Loucy (cell line): Measurements from ENCODE around the gene DEDD.

Source experiments
- CTCF ChIP-seq: fragments of 200-600 bp; sonication (generic); conservative IDR thresholded peaks from 2 replicates; pipeline ENCODE4 v1.5.1; 2014; ENCODE audit warnings: mild to moderate bottlenecking, antibody characterized with exemption, low read length
- EZH2phosphoT487 ChIP-seq: fragments of 200-600 bp; IDR thresholded peaks from 2 replicates; pipeline ENCODE4 v1.6.1; 2018; ENCODE audit warnings: antibody characterized with exemption, mild to moderate bottlenecking, moderate library complexity, borderline replicate concordance

GRCh38 chr1:161071886-161072371 lies 60.5 kb downstream of the DEDD start:
- TF ChIP-seq CTCF (peak; percentile 71), EZH2phosphoT487 (no peak)
